ENCODE data around the gene ANGPTL1. TPM values are rescaled to one million over a fixed set of nuclear protein-coding genes. Genes with fewer than 3 reads are reported as not detected.

Gene ANGPTL1
- total RNA-seq, 2 experiments from 2014 or later, result not detected

GRCh38 chr1:178899402-178899801, 28.5 kb upstream of the ANGPTL1 start:
- no peak for TF ChIP-seq CTCF (IDR thresholded peaks at IDR 0.05)
- peaks cover 64% of the 10 kb centered on the region for H3K36me3 Mint-ChIP-seq (ENCODE audit: low read depth)

GRCh38 chr1:178898401-178898800, 27.5 kb upstream of the ANGPTL1 start:
- intact Hi-C loops (cut with DNase I, micrococcal nuclease), result no loop called here
- no peaks in the 10 kb centered on the region for H3K4me1 Mint-ChIP-seq (ENCODE audit: low read depth)
- no peaks in the 10 kb centered on the region for H3K27me3 Mint-ChIP-seq
- Histone ChIP-seq H3K36me3 (ENCODE audit: insufficient read depth, low read length) (no peaks in the 10 kb centered on the region), H3K9me3 (ENCODE audit: control insufficient read depth in 1 of 2, insufficient read depth in 1 of 2, low read length in 2 of 2) (no peaks in the 10 kb centered on the region), H3K27me3 (ENCODE audit: control insufficient read depth in 1 of 2, insufficient read depth in 2 of 2, low read length in 2 of 2) (no peaks in the 10 kb centered on the region), H3K27ac (ENCODE audit: low read depth in 1 of 2, low read length in 2 of 2) (no peak overlapping the region), H3K4me3 (ENCODE audit: low read length) (no peak overlapping the region), H3K4me1 (ENCODE audit: insufficient read depth, low read length) (no peaks in the 10 kb centered on the region)
- ATAC-seq (ENCODE audit: poor library complexity) (no peak), DNase-seq (no peak)
- peaks cover 7% of the 10 kb centered on the region for H3K9me3 Mint-ChIP-seq
- CTCF ChIA-PET, result no interaction called here
- H3K4me3 Mint-ChIP-seq, result no peak overlapping the region
- no peak for TF ChIP-seq CTCF (IDR thresholded peaks at IDR 0.05)
- H3K27ac Mint-ChIP-seq, result no peak overlapping the region
- peaks cover 62% of the 10 kb centered on the region for H3K36me3 Mint-ChIP-seq (ENCODE audit: low read depth)
- POLR2A ChIA-PET, result no interaction called here

More at GRCh38 chr1:178899402-178899801, 28.5 kb upstream of the ANGPTL1 start:
- no peak overlapping the region for H3K4me3 Mint-ChIP-seq
- DNase-seq (peak in 1 of 14 experiments; percentile 3), ATAC-seq (ENCODE audit: poor library complexity) (no peak)
- no peak overlapping the region for H3K27ac Mint-ChIP-seq
- ChIA-PET POLR2A (no interaction called here), CTCF (no interaction called here)
- H3K4me1 Mint-ChIP-seq (ENCODE audit: low read depth), result no peaks in the 10 kb centered on the region
- peaks cover 8% of the 10 kb centered on the region for H3K9me3 Mint-ChIP-seq
- Histone ChIP-seq H3K9me3 (ENCODE audit: control insufficient read depth in 1 of 2, insufficient read depth in 1 of 2, low read length in 2 of 2) (no peaks in the 10 kb centered on the region), H3K27me3 (ENCODE audit: control insufficient read depth in 1 of 2, insufficient read depth in 2 of 2, low read length in 2 of 2) (no peaks in the 10 kb centered on the region), H3K27ac (ENCODE audit: low read depth in 1 of 2, low read length in 2 of 2) (no peak overlapping the region), H3K4me3 (ENCODE audit: low read length) (no peak overlapping the region), H3K36me3 (ENCODE audit: insufficient read depth, low read length) (no peaks in the 10 kb centered on the region), H3K4me1 (ENCODE audit: insufficient read depth, low read length) (no peaks in the 10 kb centered on the region)
- no peaks in the 10 kb centered on the region for H3K27me3 Mint-ChIP-seq
- intact Hi-C loops (cut with DNase I, micrococcal nuclease), result no loop called here

GRCh38 chr1:178895928-178896327, 25.1 kb upstream of the ANGPTL1 start:
- Histone ChIP-seq H3K4me3 (ENCODE audit: low read length) (no peak overlapping the region), H3K4me1 (ENCODE audit: insufficient read depth, low read length) (no peaks in the 10 kb centered on the region), H3K27me3 (ENCODE audit: control insufficient read depth in 1 of 2, insufficient read depth in 2 of 2, low read length in 2 of 2) (no peaks in the 10 kb centered on the region), H3K36me3 (ENCODE audit: insufficient read depth, low read length) (no peaks in the 10 kb centered on the region), H3K27ac (ENCODE audit: low read depth in 1 of 2, low read length in 2 of 2) (no peak overlapping the region), H3K9me3 (ENCODE audit: control insufficient read depth in 1 of 2, insufficient read depth in 1 of 2, low read length in 2 of 2) (no peaks in the 10 kb centered on the region)
- no peak for TF ChIP-seq CTCF (IDR thresholded peaks at IDR 0.05)
- Mint-ChIP-seq H3K27ac (no peak overlapping the region), H3K4me3 (no peak overlapping the region), H3K27me3 (no peaks in the 10 kb centered on the region), H3K36me3 (ENCODE audit: low read depth) (peaks cover 56% of the 10 kb centered on the region), H3K4me1 (ENCODE audit: low read depth) (no peaks in the 10 kb centered on the region), H3K9me3 (peaks cover 6% of the 10 kb centered on the region)
- intact Hi-C loops (cut with DNase I, micrococcal nuclease), result no loop called here
- ATAC-seq (ENCODE audit: poor library complexity) (no peak), DNase-seq (no peak)
- ChIA-PET POLR2A (no interaction called here), CTCF (no interaction called here)
